Immature natural killer cell (primary cell): ENCODE results near the gene TERB1. TPM values are rescaled to one million over a fixed set of nuclear protein-coding genes. Genes with fewer than 3 reads are reported as not detected.

Source experiments
- DNase-seq, 3 donors: peaks; one replicate each; pipeline ENCODE4 v3.0.0; 2022; ENCODE audit warnings: mixed read lengths in 1 of 3
- H3K27ac Mint-ChIP-seq, 6 donors: one replicate each; pipeline ENCODE4 v1.8.0; 2020; ENCODE audit warnings: mixed read lengths in 6 of 6, mild to moderate bottlenecking in 5 of 6, inconsistent platforms in 4 of 6, moderate library complexity in 3 of 6
- H3K27me3 Mint-ChIP-seq, 3 donors: one replicate each; pipeline ENCODE4 v1.8.0; 2020 to 2021; ENCODE audit warnings: low read depth in 3 of 3, mild to moderate bottlenecking in 3 of 3, mixed read lengths in 3 of 3, moderate library complexity in 3 of 3, inconsistent platforms in 1 of 3
- H3K36me3 Mint-ChIP-seq, 3 donors: one replicate each; pipeline ENCODE4 v1.8.0; 2020; ENCODE audit warnings: mixed read lengths in 3 of 3, inconsistent platforms in 2 of 3, mild to moderate bottlenecking in 2 of 3
- H3K4me1 Mint-ChIP-seq, 2 donors: one replicate each; pipeline ENCODE4 v1.8.0; 2020; ENCODE audit warnings: inconsistent platforms in 2 of 2, mild to moderate bottlenecking in 2 of 2, mixed read lengths in 2 of 2, moderate library complexity in 1 of 2
- H3K4me3 Mint-ChIP-seq, 5 donors: one replicate each; pipeline ENCODE4 v1.8.0; 2020; ENCODE audit warnings: mild to moderate bottlenecking in 5 of 5, mixed read lengths in 5 of 5, inconsistent platforms in 3 of 5, moderate library complexity in 3 of 5
- H3K9me3 Mint-ChIP-seq, 6 donors: one replicate each; pipeline ENCODE4 v1.8.0; 2020; ENCODE audit warnings: mild to moderate bottlenecking in 6 of 6, mixed read lengths in 6 of 6, inconsistent platforms in 4 of 6, moderate library complexity in 3 of 6
- polyA plus RNA-seq, 3 donors: library from polyadenylated mRNA; unstranded; fragments of 300-500 nt; fragmentation: Illumina TruSeq; gene quantifications; one replicate each; pipeline ENCODE4 v1.2.3, GENCODE V29; 2021

TERB1 gene
- polyA plus RNA-seq, 3 donors from 2014 or later: 0.11 TPM; not detected in 2

DNA sequence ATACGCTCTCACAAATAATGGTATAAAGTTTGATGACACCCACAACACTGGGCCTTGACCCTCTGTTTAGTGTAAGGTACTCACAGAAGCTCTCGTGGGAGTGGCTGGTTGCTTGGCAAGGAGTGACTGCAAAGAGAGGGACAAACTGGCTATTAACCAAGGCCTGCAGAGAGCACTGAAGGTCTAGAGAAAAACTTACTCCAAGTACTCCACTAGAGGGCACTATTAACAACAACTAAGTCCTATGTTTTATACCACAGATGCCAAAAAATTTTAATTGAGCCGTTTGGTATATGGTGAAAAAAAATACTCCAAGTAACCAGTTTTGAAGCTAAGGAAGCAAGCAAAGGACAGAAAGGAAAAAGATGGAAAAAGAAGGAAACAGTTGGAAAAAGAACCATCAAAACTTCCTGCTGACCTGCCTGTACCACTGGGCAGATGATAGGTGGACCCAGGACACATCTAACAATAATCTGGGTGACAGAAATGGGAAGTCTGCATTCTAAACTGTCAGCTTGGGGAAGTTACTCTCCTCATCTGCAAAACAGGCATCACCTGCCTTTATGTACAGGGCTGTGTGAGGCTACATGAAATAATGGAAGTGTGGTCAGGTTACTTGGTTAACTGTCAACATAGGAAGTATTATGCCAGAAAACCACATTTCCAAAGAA, 73.1 kb downstream of the TERB1 start:
- Mint-ChIP-seq H3K4me1 (peaks cover 1 to 7% of the 10 kb centered on the region in 2 donors), H3K9me3 (no peaks in the 10 kb centered on the region), H3K27ac (peak overlapping the region in 3 of 6 donors; percentile 4 to 69 (median 48)), H3K36me3 (peaks cover 25 to 64% (median 33%) of the 10 kb centered on the region in 3 donors), H3K27me3 (peaks cover 0 to 2% (median 2%) of the 10 kb centered on the region in 3 donors), H3K4me3 (no peak overlapping the region)
- peak; percentile 30 to 57 (median 44) for DNase-seq

DNA sequence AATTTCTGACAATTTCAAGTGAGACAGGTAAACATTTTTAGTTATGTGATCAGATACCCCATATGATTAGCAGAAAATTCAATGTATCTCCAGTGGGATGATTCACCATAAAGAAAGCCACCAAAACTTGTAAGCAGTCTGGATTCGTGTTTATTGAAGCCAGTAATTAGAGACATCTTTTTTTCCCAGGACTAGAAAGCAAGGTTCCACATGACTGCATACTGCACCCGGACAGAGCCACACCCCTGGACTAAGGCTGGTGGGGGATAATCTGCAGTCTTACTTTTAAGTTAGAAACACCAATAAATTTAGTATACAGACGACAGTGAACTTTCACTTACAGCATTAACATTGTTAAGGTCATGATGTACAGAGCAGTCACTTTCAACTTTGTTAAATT, 80.6 kb downstream of the TERB1 start:
- peaks cover 9 to 46% (median 15%) of the 10 kb centered on the region in 3 donors for H3K36me3 Mint-ChIP-seq
- H3K4me3 Mint-ChIP-seq: no peak overlapping the region
- no peak for DNase-seq
- H3K9me3 Mint-ChIP-seq: no peaks in the 10 kb centered on the region
- peaks cover 0 to 2% (median 0%) of the 10 kb centered on the region in 3 donors for H3K27me3 Mint-ChIP-seq
- H3K4me1 Mint-ChIP-seq: no peaks in the 10 kb centered on the region
- H3K27ac Mint-ChIP-seq: peak overlapping the region in 1 of 6 donors; percentile 53

DNA sequence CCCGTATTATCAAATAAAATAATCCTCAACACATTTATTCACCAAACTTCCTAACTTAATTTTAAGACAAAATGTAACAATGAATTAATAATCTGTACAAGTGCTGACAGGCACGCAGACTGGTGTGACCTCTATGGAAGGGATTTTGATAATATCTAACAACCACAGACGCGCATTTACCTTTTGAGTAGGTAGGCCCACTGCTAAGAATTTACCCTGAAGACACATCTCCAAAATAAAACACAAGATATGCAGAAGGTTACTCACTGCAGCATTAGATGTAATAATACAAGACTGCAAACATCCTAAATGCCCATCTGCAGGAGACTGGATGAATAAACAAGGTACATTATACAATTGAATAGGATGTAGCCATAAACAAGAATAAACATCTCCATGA, 82.1 kb downstream of the TERB1 start:
- Mint-ChIP-seq H3K9me3 (no peaks in the 10 kb centered on the region), H3K27ac (no peak overlapping the region), H3K27me3 (peaks cover 0 to 2% (median 2%) of the 10 kb centered on the region in 3 donors), H3K36me3 (peaks cover 9 to 33% (median 11%) of the 10 kb centered on the region in 3 donors), H3K4me3 (no peak overlapping the region), H3K4me1 (no peaks in the 10 kb centered on the region)
- no peak for DNase-seq

DNA sequence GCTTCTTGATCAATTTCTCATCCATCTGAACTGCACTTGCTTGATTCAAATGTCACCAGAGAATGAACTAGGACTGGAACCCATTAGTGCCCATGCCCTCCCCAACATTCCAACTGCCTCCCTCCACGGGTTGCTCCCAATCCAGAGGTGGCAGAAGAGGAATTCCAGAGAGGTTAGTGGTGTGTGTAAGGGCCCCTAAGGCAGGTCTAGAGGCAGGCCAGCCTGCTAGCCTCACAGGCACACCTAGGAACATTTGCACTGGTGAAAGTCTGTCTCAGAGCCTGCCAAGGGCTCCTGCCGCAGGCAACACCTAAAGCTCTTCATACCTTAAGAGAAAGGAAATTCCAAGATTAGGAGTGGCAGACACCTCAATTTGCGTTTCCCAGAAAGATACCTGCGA, 83.6 kb downstream of the TERB1 start:
- H3K36me3 Mint-ChIP-seq: peaks cover 0 to 19% (median 0%) of the 10 kb centered on the region in 3 donors
- H3K27me3 Mint-ChIP-seq: peaks cover 0 to 2% (median 0%) of the 10 kb centered on the region in 3 donors
- H3K9me3 Mint-ChIP-seq: no peaks in the 10 kb centered on the region
- no peak overlapping the region for H3K27ac Mint-ChIP-seq
- H3K4me1 Mint-ChIP-seq: no peaks in the 10 kb centered on the region
- no peak overlapping the region for H3K4me3 Mint-ChIP-seq
- DNase-seq: no peak

DNA sequence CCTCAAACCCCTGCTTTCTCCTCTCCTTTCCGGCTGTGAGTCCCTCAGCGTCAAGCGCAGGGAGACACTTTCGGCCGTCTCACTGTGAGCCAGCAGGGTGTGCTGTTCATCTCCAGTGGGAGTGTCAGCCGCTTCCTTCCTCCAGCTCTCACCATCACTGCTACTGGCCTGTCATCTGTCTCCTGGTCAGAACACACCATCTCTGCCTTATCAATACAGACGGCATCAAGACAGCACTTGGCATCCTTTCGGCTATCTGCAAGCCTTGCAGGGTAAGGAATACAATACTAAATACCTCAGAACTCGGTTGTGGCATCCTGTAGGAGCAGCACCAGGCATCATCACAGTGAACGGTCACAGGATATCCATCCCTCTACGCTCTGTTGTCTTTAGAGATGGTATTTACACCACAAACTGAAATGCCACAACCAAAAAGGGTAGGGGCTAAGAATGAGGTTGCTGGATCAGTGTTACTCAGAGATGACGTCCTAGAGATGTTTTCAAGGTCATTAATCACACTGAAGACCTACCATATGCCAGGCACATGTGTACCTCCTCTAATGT, 84.2 kb downstream of the TERB1 start:
- no peak overlapping the region for H3K4me3 Mint-ChIP-seq
- peaks cover 0 to 3% (median 2%) of the 10 kb centered on the region in 3 donors for H3K27me3 Mint-ChIP-seq
- H3K27ac Mint-ChIP-seq: no peak overlapping the region
- DNase-seq: no peak
- H3K4me1 Mint-ChIP-seq: no peaks in the 10 kb centered on the region
- H3K36me3 Mint-ChIP-seq: peaks cover 0 to 19% (median 0%) of the 10 kb centered on the region in 3 donors
- H3K9me3 Mint-ChIP-seq: no peaks in the 10 kb centered on the region

DNA sequence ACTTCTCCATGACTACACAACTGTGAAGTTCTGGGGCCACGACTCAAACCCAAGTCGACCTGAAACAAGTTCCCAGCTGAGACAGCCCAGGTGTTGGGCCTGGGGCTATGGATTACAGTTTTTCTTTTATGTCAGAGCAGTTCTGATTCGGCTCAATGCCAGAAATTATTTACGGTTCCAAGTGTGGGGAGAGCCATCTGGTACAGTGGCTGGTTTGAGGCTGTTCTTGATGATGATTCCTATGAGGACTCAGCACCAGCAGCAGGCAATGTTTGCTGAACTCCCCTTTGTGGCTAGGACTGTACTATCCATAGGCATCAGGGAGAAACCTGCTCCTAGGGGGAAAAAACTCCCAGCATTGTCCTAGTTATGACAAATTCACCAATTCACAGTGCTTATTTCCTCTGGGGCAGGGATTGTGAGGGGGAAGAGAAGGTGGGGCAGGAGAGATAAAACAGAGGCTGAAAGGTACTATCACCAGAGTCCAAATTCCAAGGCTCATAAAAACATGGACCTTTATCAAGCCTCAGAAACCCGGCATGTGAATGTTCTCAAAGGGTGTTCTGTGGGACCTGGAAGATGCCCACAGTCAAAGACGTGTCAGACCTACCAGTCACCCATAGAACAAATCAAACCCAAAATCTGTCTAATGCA, 86.6 kb downstream of the TERB1 start:
- no peak for DNase-seq
- H3K27ac Mint-ChIP-seq: no peak overlapping the region
- H3K27me3 Mint-ChIP-seq: peaks cover 0 to 3% (median 2%) of the 10 kb centered on the region in 3 donors

DNA sequence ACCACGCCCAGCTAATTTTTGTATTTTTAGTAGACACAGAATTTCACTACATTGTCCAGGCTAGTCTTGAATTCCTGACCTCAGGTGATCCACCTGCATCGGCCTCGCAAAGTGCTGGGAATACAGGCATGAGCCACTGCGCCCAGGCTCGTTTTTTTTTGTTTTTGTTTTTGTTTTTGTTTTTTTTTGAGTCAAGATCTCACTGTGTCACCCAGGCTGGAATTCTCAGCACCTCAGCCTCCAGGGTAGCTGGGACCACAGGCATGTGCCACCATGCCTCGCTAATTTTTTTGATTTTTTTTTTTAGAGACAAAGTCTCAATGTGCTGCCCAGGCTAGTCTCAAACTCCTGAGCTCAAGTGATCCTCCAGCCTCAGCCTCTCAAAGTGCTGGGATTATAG, 87.3 kb downstream of the TERB1 start:
- no peak for DNase-seq
- no peaks in the 10 kb centered on the region for H3K4me1 Mint-ChIP-seq
- H3K27ac Mint-ChIP-seq: no peak overlapping the region
- H3K36me3 Mint-ChIP-seq: peaks cover 0 to under 1% (median 0%) of the 10 kb centered on the region in 3 donors
- H3K9me3 Mint-ChIP-seq: no peaks in the 10 kb centered on the region
- H3K27me3 Mint-ChIP-seq: peaks cover 0 to 3% (median 2%) of the 10 kb centered on the region in 3 donors
- H3K4me3 Mint-ChIP-seq: no peak overlapping the region

More for the DNA sequence above, 86.6 kb downstream of the TERB1 start:
- Mint-ChIP-seq H3K4me3 (no peak overlapping the region), H3K36me3 (peaks cover 0 to 6% (median 0%) of the 10 kb centered on the region in 3 donors), H3K4me1 (no peaks in the 10 kb centered on the region), H3K9me3 (no peaks in the 10 kb centered on the region)

DNA sequence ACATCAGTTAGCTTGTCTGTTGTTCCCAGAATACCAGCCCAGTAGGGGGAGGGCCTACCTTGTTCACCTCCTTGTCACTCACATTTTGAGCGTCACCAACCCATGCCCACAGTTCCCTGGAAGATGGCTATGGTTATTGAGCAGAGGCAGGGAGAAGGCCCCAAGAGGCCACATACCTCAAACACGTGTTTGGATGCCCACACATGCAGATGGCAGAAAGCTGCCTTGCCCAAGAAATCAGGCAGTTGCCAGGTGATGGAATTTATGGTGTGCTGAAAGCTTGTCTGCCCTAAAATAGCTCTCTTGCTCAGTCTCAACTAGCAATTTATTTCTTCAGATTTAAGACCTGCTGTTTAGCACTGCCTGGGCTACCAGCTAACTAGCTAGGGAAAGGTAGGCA, 88.3 kb downstream of the TERB1 start:
- Mint-ChIP-seq H3K27ac (no peak overlapping the region), H3K4me3 (no peak overlapping the region), H3K36me3 (no peaks in the 10 kb centered on the region), H3K4me1 (no peaks in the 10 kb centered on the region), H3K27me3 (peaks cover 2 to 3% (median 2%) of the 10 kb centered on the region in 3 donors), H3K9me3 (no peaks in the 10 kb centered on the region)
- DNase-seq: no peak

DNA sequence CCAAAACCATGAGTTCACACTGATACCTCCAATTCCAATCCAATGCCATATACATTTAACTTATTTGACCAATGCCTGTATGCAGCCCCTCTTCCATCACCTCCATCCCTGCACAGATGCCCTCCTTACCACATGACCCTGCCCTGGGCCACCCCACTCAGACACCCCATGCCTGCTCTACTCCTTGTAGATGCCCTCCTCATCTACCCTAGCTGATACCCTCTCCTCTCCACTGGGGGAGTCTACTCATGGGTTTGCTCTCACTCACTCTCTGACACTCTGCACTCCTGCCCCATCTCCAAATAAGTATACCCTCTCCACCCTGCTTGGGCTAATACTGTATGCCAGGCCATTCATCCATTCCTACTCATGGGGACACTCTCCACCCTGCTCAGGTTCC, 88.9 kb downstream of the TERB1 start:
- Mint-ChIP-seq H3K4me1 (no peaks in the 10 kb centered on the region), H3K27ac (no peak overlapping the region), H3K4me3 (no peak overlapping the region), H3K36me3 (no peaks in the 10 kb centered on the region), H3K27me3 (peaks cover 2 to 5% (median 2%) of the 10 kb centered on the region in 3 donors), H3K9me3 (no peaks in the 10 kb centered on the region)
- DNase-seq: no peak

DNA sequence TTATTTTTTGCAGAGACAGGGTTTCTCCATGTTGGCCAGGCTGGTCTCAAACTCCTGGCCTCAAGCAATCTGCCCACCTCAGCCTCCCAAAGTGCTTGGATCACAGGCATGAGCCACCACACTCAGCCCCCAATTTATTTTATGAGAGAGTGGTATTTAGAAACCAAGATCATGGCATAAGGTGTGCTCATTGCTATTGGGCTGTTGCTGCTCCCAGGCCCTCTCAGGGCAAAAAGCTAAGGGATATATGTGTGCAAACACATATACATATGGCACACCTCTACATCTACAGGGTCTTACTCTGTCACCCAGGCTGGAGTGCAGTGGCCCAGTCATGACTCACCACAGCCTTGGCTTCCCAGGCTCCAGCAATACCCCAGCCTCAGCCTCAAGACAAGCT, 89.8 kb downstream of the TERB1 start:
- H3K4me1 Mint-ChIP-seq: no peaks in the 10 kb centered on the region
- no peaks in the 10 kb centered on the region for H3K9me3 Mint-ChIP-seq
- H3K27me3 Mint-ChIP-seq: peaks cover 2 to 5% (median 2%) of the 10 kb centered on the region in 3 donors
- H3K27ac Mint-ChIP-seq: no peak overlapping the region
- H3K36me3 Mint-ChIP-seq: no peaks in the 10 kb centered on the region
- H3K4me3 Mint-ChIP-seq: no peak overlapping the region
- DNase-seq: no peak

DNA sequence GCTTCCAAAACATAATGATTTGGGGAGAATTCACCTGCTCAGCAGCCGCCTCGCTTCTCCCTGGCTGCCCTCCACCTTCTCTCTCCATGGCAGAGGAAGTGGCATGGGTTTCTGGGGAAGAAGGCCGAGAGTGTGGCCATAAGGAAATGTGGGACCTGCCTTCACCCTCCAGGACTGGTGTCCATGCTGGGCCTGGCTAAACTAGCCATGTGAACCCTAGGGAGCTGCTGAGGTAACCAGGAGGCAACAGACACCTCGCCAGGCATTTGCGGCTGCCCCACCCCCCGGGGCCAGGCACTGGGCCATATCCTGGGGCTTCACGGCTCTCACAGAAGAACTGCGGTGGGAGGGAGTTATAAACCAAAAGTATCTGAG, 94.9 kb downstream of the TERB1 start:
- no peak overlapping the region for H3K27ac Mint-ChIP-seq
- no peak overlapping the region for H3K4me3 Mint-ChIP-seq
- H3K27me3 Mint-ChIP-seq: peaks cover 0 to 4% (median 3%) of the 10 kb centered on the region in 3 donors
- no peak for DNase-seq
- H3K36me3 Mint-ChIP-seq: no peaks in the 10 kb centered on the region
- H3K4me1 Mint-ChIP-seq: no peaks in the 10 kb centered on the region
- H3K9me3 Mint-ChIP-seq: no peaks in the 10 kb centered on the region

DNA sequence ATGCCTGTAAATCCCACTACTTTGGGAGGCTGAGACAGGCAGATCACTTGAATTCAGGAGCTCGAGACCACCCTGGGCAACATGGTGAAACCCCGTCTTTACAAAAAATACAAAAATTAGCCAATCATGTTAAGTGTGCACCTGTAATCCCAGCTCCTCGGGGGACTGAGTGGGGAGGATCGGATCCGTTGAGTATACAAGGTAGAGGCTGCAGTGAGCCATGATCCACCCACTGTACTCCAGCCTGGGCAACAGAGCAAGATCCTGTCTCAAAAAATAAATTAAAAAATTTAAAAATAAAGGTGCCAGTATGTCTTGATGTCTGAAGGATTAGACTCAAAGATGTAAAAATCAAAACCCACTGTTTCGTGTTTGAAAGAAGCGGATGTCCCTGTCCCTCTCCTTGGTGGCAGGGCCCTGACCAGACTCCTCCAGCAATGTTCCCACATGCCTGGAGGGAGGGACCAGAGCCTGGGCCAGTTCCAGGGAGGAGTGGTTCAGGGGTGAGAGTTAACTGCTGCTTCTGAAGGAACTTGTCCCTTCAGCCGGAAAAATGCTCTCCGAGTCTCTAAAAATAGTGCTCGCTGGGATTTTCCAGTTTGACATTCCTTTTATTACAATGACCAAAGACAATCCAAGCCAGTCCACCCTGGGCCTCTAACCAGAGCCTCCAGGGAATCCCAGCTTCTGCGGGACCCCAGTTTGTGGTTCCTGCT, 95.4 kb downstream of the TERB1 start:
- H3K4me1 Mint-ChIP-seq: no peaks in the 10 kb centered on the region
- no peak overlapping the region for H3K27ac Mint-ChIP-seq
- no peak overlapping the region for H3K4me3 Mint-ChIP-seq
- no peak for DNase-seq
- no peaks in the 10 kb centered on the region for H3K9me3 Mint-ChIP-seq
- peaks cover 0 to 4% (median 3%) of the 10 kb centered on the region in 3 donors for H3K27me3 Mint-ChIP-seq
- no peaks in the 10 kb centered on the region for H3K36me3 Mint-ChIP-seq
